Stimulated activated CD4-positive, alpha-beta T cell treated with anti-CD3 and anti-CD28 coated beads, TNF-alpha, amount 100 ng/mL, for 48 hours (primary cell): ENCODE results near the gene POU6F2.

ENCODE experiments used
- DNase-seq, 3 donors: peaks; one replicate each; pipeline ENCODE4 v3.0.0-alpha.2; 2020; ENCODE audit warnings: low read depth in 3 of 3

Gene POU6F2

DNA sequence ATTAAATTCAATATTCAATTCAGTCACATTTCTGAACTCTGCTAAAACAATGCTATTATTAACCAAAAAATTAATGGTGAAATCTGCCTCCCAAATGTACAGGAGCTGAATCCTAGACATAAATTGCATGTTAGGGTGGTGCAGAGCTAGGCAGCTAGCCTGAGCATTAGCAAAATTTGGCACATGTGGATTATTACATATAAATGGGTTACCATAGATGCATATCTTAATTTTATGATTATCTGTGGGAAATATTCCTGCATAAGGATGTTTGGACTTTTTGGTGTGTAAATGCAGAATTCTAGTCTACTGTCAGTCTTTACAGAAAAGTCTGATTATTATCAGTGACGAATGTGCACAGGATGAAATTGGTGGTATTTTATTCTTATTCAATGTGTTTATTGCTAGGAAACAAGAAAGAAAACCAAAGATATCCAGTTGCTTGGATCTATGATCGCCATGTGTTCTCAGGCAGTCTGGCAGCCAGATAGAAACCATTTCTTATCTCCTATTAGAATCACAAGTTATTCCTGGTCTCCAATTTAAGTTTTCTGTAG lies 150.7 kb downstream of the POU6F2 start:
- no peak for DNase-seq

DNA sequence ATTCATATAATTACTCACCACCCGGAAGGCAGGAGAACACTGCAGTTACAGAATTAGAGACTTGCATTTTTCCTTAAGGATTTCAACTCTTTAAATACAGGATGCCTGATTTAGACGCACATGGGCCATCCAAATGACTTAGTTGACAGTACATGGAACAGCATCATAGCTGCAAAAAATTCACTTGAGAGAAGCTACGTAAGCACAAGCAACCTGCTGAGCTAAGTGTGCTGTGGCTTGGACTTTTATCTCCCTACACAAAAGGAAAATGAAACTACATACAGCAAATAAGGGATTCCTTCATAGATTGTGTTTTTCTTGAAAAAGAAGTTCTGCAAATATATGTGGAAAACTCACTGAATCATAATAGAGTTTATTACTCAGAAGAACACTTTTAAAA lies 152.6 kb downstream of the POU6F2 start:
- no peak for DNase-seq

GRCh38 chr7:39130857-39131526 lies 153.3 kb downstream of the POU6F2 start:
- DNase-seq, result no peak

- no peak for DNase-seq
Observed at GRCh38 chr7:39132306-39132705, 154.6 kb downstream of the POU6F2 start.

DNA sequence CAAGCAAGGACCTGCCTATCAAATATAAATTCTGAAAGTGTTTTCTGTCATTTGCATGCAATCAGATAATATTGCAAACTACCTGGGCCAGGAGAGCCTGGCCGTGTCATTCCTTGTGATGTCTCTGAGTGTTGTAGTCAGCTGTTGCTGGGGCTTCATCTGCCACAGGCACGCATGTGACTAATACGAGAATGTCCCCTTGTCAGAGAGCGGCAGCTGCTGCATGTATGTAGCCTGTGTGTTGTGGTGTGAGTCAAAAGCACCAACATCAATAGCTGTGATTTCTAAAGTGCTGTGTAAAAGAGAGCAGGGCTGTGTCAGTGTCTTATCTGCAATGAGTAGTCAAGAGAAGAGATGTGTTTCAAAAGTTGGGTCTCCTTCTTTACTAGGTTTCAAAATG lies 155.4 kb downstream of the POU6F2 start:
- DNase-seq, result no peak

- no peak for DNase-seq
Observed at GRCh38 chr7:39137480-39137879, 159.8 kb downstream of the POU6F2 start.

- no peak for DNase-seq
Observed at GRCh38 chr7:39142750-39143149, 165.0 kb downstream of the POU6F2 start.

DNA sequence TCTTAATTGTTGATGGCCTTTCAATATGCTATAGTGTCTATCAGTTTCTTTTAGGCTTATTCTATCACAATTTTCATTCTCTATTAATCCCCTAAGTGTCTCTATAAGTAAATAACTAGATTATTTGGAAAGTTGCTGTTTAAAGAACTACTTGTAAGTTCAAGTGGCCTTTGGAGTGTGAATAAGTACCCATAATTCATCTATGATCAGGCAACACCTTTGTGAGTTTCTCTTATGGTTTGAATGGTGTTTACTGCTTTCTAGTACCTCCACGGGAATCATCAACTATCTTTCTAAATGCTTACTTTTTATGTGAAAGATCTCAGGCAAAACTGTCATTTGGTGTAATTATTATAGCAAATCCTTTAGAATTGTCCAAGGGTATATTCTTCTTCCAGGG lies 166.7 kb downstream of the POU6F2 start:
- DNase-seq, result no peak

DNA sequence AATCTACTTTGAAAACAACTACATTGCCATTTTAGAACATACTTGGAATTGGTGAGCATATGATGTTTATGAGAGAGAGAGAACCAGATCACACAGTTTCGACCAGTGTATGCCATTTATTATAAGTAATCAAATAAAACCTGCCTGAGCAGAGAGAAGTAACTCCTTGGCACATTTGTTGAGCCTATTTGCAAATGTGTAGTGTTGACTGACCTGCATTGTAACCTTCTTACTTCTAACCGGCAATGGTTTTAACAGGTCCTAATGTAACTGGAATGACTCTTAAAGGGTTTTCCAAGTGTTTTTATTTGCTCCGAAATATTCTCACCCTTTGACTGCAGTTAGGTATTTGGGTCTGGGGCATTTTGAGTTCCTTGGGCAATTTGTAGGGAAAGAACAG lies 167.6 kb downstream of the POU6F2 start:
- DNase-seq, result no peak

DNA sequence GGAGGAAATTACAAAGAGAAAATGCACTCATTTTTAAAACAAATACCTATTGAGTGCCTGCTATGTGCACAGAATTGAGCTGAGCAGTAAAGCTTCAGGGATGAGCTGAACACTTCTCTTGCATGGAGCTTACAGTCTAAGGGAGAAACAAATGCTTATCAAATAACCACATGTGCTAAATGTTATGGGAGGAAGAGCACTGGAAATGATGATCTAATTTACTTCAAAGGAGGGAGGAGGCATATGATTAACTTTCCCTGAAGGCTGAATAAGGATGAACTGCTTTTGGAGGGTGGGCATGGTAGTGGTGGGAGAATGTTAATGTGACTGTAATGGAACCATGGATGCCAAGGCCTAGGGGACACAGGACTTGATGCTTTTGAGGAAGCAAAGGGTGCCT lies 168.2 kb downstream of the POU6F2 start:
- no peak for DNase-seq

DNA sequence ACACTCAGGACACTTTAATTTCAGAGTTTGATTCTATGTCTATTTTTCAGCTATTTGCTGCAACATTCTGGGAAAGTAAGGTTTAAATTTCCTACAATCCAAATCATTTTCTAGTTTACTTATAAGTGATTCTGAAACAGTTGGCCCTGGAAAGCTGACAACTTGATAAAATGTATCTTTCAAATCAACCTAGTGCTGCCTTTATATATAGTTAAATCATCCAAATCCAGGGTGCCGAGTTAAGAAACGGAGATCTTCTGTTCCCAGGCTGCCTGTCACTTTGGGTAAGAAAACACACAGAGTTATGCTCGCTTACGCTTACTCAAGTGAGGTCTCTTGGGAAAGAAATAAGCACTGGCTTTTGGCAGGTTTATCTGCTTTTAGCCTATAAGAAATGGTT lies 175.0 kb downstream of the POU6F2 start:
- DNase-seq, result no peak

- no peak for DNase-seq
Observed at GRCh38 chr7:39153113-39153512, 175.4 kb downstream of the POU6F2 start.

- DNase-seq, result no peak
Observed at GRCh38 chr7:39153647-39154046, 175.9 kb downstream of the POU6F2 start.

DNA sequence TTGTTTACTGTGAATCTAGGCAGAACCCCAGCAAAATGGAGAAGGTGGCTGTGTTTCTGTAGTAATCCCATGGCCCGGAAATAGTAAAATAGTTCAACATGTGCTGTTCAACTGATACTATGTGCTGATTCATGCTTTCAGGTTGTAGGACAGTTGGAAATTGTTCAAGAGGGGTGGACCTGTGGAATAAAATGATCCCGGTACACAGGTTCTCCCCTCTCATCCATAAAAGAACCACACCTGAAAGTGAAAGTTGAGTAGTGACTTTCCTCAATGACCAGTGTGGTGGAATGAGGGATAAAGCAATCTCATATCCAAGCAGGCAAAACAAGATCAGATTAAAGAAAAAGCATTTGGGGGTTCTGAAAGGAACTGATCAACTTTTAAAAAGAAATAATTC lies 177.1 kb downstream of the POU6F2 start:
- DNase-seq, result no peak

GRCh38 chr7:39158367-39158766 lies 180.7 kb downstream of the POU6F2 start:
- no peak for DNase-seq

DNA sequence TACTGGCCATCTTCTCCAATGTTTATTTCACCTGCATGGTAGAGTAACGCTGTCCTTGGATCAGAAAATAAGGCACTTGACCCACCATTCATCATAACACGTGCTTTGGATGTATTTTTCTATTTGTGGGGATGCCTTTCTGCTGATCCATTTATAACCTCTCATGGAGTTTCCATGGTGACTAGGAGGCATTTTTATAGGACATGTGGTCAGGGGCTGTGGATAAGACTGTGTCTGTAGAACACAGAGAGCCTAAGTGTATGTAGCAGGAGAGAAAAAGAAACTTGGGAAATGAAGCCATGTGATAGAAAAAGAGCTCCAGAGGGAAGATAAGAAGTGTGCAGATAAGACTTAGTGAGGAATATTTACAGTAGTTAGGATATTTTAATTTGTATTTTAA lies 184.2 kb downstream of the POU6F2 start:
- no peak for DNase-seq

- no peak for DNase-seq
Observed at GRCh38 chr7:39164887-39165286, 187.2 kb downstream of the POU6F2 start.

DNA sequence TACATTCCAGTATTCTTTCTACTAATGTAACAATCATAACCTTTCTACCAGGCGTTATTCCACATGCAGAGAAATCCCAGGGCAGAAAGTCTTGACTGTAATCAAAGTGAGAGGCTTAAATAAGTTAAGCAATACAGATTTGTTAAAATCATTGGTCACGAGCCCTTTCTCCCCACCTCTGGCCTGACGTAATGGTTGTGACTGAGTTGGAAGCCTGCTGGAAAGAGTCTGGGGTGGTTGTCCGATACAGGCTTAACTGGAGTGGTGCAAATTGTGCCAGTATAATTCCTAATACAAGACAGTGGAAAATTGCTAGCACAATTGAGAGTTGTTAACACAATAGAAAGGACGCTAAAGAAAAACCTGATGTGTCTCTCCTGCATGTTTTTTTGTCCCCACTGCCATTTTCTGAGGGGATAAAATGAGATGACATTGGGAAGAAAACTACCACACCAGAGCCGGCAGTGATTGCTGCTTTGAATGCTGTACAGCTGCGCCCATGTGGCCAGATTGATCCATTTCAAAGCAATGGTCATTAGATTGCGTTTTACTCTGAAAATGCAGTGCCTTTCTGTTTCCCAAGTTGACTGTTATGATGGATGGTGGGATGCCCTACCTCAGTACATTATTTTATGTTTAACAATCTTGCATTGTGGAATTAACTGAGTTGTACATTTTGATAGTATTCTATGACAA lies 190.8 kb downstream of the POU6F2 start:
- no peak for DNase-seq

- no peak for DNase-seq
Observed at GRCh38 chr7:39172137-39172536, 194.4 kb downstream of the POU6F2 start.

DNA sequence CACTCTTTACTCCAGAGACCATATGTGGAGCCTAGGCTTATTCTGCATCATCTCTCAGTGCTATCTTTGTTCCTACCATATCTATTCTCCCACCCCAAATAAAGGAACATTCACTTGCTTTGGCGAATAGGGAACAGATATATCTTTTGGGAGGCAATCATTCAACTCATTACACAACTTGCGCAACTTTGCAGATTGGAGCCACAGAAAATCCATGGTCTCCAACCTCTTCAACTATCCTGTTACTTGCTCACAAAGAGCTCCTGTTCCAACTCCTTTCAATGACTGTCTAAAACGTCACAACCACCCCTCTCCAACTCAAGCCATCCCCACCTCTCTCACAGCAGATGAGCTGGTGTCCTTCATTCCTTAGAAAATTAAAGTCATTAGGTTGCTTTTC lies 203.7 kb downstream of the POU6F2 start:
- no peak for DNase-seq

GRCh38 chr7:39183796-39184195 lies 206.1 kb downstream of the POU6F2 start:
- DNase-seq, result no peak

DNA sequence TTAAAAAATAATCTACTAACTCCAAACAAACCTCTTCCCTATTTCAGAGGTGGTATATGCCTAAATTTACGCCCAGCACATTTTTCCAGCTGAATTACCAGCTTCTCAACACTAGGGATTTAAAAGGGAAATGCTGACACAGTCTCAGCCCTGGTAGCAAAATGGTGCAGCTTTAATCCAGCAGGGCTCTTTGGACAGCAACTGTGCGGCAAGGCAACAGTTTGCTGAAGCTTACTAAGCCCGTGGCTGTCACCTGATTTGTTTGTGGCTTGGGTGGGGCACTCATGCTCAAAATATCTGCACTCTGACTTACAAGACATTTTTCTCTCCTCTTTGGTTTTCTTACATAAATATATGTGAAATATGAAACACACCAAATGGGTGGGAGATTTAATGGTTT lies 206.7 kb downstream of the POU6F2 start:
- DNase-seq, result no peak

GRCh38 chr7:39186131-39186530 lies 208.4 kb downstream of the POU6F2 start:
- no peak for DNase-seq
